Measurements from ENCODE around the gene FGFR4. TPM values are rescaled to one million over a fixed set of nuclear protein-coding genes. Genes with fewer than 3 reads are reported as not detected.

FGFR4 gene
- total and polyA plus RNA-seq, 2 experiments from 2014 or later: 43.4 to 150 TPM

DNA sequence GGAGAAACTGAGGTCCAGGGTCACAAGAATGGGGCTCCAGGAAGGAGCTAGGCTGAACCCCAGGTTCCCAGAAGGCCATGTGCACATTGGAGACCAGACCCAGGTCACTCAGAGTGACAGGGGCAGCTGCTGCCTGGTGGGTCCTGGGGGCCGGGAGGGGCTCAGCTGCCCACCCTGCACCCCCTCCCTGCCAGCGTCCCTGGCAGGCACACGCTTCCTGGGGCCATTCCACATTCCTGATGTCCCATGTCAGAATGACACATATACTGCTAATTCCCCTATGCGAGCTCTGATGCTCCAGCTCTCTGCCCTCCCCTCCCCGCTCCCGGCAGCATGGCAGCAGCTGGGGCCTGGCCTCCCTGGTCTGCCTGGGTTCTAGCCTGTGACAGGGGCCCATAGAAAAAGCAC is 14.0 kb downstream of the FGFR4 start:
- no peaks in the 10 kb centered on the region for H3K36me3 ChIP-seq (ENCODE audit: insufficient read depth)
- TF ChIP-seq POLR2AphosphoS5 (IDR thresholded peaks at IDR 0.05; ENCODE audit: low read depth) (no peak), STAT1 (IDR thresholded peaks at IDR 0.05; ENCODE audit: unreplicated experiment) (no peak), ZNF462 (CRISPR knock-in tag; IDR thresholded peaks at IDR 0.05) (no peak), CREB1 (CRISPR knock-in tag; IDR thresholded peaks at IDR 0.05; ENCODE audit: low read depth) (no peak), REST (IDR thresholded peaks at IDR 0.05; ENCODE audit: unreplicated experiment) (no peak), EZH2phosphoT487 (IDR thresholded peaks at IDR 0.05; ENCODE audit: unreplicated experiment) (no peak), ZNF331 (CRISPR knock-in tag; IDR thresholded peaks at IDR 0.05; ENCODE audit: low read depth) (no peak), CTCF (conservative IDR thresholded peaks at IDR 0.05; ENCODE audit: low read depth in 2 of 2) (no peak), NANOG (IDR thresholded peaks at IDR 0.05; ENCODE audit: borderline replicate concordance) (no peak), EZH2 (IDR thresholded peaks at IDR 0.05; ENCODE audit: low read depth, unreplicated experiment) (no peak), ZNF114 (CRISPR knock-in tag; IDR thresholded peaks at IDR 0.05) (no peak), JUNB (IDR thresholded peaks at IDR 0.05; ENCODE audit: unreplicated experiment) (no peak)
- TF ChIP-seq, protein P1, sequence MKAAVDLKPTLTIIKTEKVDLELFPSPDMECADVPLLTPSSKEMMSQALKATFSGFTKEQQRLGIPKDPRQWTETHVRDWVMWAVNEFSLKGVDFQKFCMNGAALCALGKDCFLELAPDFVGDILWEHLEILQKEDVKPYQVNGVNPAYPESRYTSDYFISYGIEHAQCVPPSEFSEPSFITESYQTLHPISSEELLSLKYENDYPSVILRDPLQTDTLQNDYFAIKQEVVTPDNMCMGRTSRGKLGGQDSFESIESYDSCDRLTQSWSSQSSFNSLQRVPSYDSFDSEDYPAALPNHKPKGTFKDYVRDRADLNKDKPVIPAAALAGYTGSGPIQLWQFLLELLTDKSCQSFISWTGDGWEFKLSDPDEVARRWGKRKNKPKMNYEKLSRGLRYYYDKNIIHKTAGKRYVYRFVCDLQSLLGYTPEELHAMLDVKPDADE (IDR thresholded peaks at IDR 0.05): no peak
- no peak overlapping the region for H3K27ac ChIP-seq (ENCODE audit: low read depth)
- no peak overlapping the region for H3K4me2 ChIP-seq
- H3K4me1 ChIP-seq (ENCODE audit: insufficient read depth): peaks cover 24% of the 10 kb centered on the region
- H3K79me2 ChIP-seq (replicated peaks; ENCODE audit: insufficient read depth): no peaks in the 10 kb centered on the region
- no peaks in the 10 kb centered on the region for H3K9me3 Mint-ChIP-seq
- H3K9me2 ChIP-seq (ENCODE audit: insufficient read depth): no peaks in the 10 kb centered on the region
- peaks cover 18% of the 10 kb centered on the region for H3K4me1 Mint-ChIP-seq
- no peak overlapping the region for H3K27ac Mint-ChIP-seq
- no peak for ATAC-seq
- peaks cover 14% of the 10 kb centered on the region for H3K27me3 Mint-ChIP-seq (ENCODE audit: insufficient read depth, low read depth, poor library complexity)
- H3K36me3 Mint-ChIP-seq (ENCODE audit: low read depth): peaks cover 5% of the 10 kb centered on the region; the same call in 2 of the 3 replicates
- no peaks in the 10 kb centered on the region for H4K20me1 ChIP-seq (replicated peaks; ENCODE audit: insufficient read depth)
- H2AFZ ChIP-seq: no peak overlapping the region
- H3F3A ChIP-seq (replicated peaks; ENCODE audit: low read depth): 0 out of 2 replicates have a peak, but pooled peaks cover 4% of the 10 kb centered on the region
- H3K4me3 Mint-ChIP-seq: no peak overlapping the region
- no peak overlapping the region for H3K4me3 ChIP-seq
- no peak for DNase-seq (ENCODE audit: low spot score)
- H3K27me3 ChIP-seq (ENCODE audit: insufficient read depth): no peaks in the 10 kb centered on the region

Measured in GM23338 (cell line).